IMR-90 (cell line): ENCODE data around the gene PIP5K1B. TPM values are rescaled to one million over a fixed set of nuclear protein-coding genes. Genes with fewer than 3 reads are reported as not detected.

Source experiments
- ATAC-seq: fragments of 200-7000 bp; cut with Tn5 transposase; 2 replicates; pipeline ENCODE4 v1.9.1; 2020; ENCODE audit warnings: low read depth, mild to moderate bottlenecking, moderate library complexity
- BruUV-seq: library from RNA; stranded (reverse); fragments of 400-500 nt; replicated peaks from 2 replicates; lab custom pipeline; 2021; lab: Mats Ljungman, UMichigan
- CTCF ChIA-PET: fragments of 300-600 bp; formaldehyde crosslinking; extraction: SDS; loops from one replicate; lab custom pipeline; 2021; ENCODE audit warnings: antibody characterized with exemption; lab: Yijun Ruan, JAX
- POLR2A ChIA-PET: fragments of 300-600 bp; sonication (Branson Sonifier 250); formaldehyde crosslinking; loops from one replicate; lab custom pipeline; 2022; ENCODE audit warnings: antibody characterized with exemption; ENCODE audit not compliant: unreplicated experiment; lab: Charles Lee
- DNase-seq: peaks from one replicate; pipeline ENCODE4 v3.0.0; 2013
- H2AFZ ChIP-seq: replicated peaks from 2 replicates; pipeline ENCODE3; 2013; ENCODE audit warnings: low read length, mild to moderate bottlenecking; ENCODE audit not compliant: poor library complexity
- H2AK5ac ChIP-seq: 2 replicates; pipeline ENCODE4 v1.6.1; 2013; ENCODE audit warnings: low read depth, low read length, inconsistent platforms
- H2AK9ac ChIP-seq: replicated peaks from 2 replicates; pipeline ENCODE3; 2013; ENCODE audit warnings: mild to moderate bottlenecking, low read depth, low read length, moderate library complexity; ENCODE audit not compliant: poor library complexity
- H2BK120ac ChIP-seq: 2 replicates; pipeline ENCODE4 v1.6.1; 2013; ENCODE audit warnings: low read depth, low read length, inconsistent platforms
- H2BK15ac ChIP-seq: 3 replicates; pipeline ENCODE4 v1.6.1; 2013; ENCODE audit warnings: low read depth, low read length, inconsistent platforms
- H2BK20ac ChIP-seq: 2 replicates; pipeline ENCODE4 v1.6.1; 2013; ENCODE audit warnings: low read depth, mild to moderate bottlenecking, inconsistent platforms, low read length, moderate library complexity
- H2BK5ac ChIP-seq: 2 replicates; pipeline ENCODE4 v1.6.1; 2013; ENCODE audit warnings: mild to moderate bottlenecking, low read depth, low read length, inconsistent platforms; ENCODE audit not compliant: poor library complexity, severe bottlenecking
- H3K14ac ChIP-seq: replicated peaks from 2 replicates; pipeline ENCODE4 v1.6.1; 2013; ENCODE audit warnings: low read depth, low read length, inconsistent platforms
- H3K18ac ChIP-seq: 2 replicates; pipeline ENCODE4 v1.6.1; 2013; ENCODE audit warnings: low read depth, low read length, control low read depth
- H3K23ac ChIP-seq: 2 replicates; pipeline ENCODE4 v1.6.1; 2013; ENCODE audit warnings: low read depth, low read length, inconsistent platforms
- H3K27ac ChIP-seq: 2 replicates; pipeline ENCODE4 v1.5.1; 2013; ENCODE audit warnings: mild to moderate bottlenecking, control low read depth, low read length; ENCODE audit not compliant: insufficient read depth
- H3K27me3 ChIP-seq: 2 replicates; pipeline ENCODE4 v1.6.1; 2013; ENCODE audit warnings: low read length; ENCODE audit not compliant: control insufficient read depth, insufficient read depth
- H3K36me3 ChIP-seq: 2 replicates; pipeline ENCODE4 v1.6.1; 2013; ENCODE audit warnings: low read length, mixed read lengths; ENCODE audit not compliant: control insufficient read depth, insufficient read depth
- H3K4ac ChIP-seq: 2 replicates; pipeline ENCODE4 v1.6.1; 2013; ENCODE audit warnings: low read depth, low read length, inconsistent platforms
- H3K4me1 ChIP-seq: 2 replicates; pipeline ENCODE4 v1.6.1; 2013; ENCODE audit warnings: low read length, mixed read lengths; ENCODE audit not compliant: control insufficient read depth, insufficient read depth
- H3K4me2 ChIP-seq: 2 replicates; pipeline ENCODE4 v1.6.1; 2013; ENCODE audit warnings: low read depth, mild to moderate bottlenecking, control low read depth, low read length, moderate library complexity
- H3K4me3 ChIP-seq: 2 replicates; pipeline ENCODE4 v1.5.1; 2013; ENCODE audit warnings: low read depth, mild to moderate bottlenecking, control low read depth, low read length, moderate library complexity; ENCODE audit not compliant: insufficient read depth
- H3K56ac ChIP-seq: 2 replicates; pipeline ENCODE4 v1.6.1; 2013; ENCODE audit warnings: low read length, inconsistent platforms; ENCODE audit not compliant: insufficient read depth; ENCODE audit errors: extremely low read depth
- H3K79me1 ChIP-seq, 2 experiments: 2 replicates each; pipeline ENCODE4 v1.6.1; 2013; ENCODE audit warnings: low read length in 2 of 2, inconsistent platforms in 1 of 2, low read depth in 1 of 2
- H3K9ac ChIP-seq: 2 replicates; pipeline ENCODE4 v1.6.1; 2013; ENCODE audit warnings: low read depth, low read length, control low read depth
- H3K9me1 ChIP-seq: 2 replicates; pipeline ENCODE4 v1.6.1; 2013; ENCODE audit warnings: low read length, inconsistent platforms; ENCODE audit not compliant: insufficient read depth
- H3K9me3 ChIP-seq: 2 replicates; pipeline ENCODE4 v1.6.1; 2013; ENCODE audit warnings: low read length; ENCODE audit not compliant: control insufficient read depth, insufficient read depth
- H4K20me1 ChIP-seq: 2 replicates; pipeline ENCODE4 v1.6.1; 2013; ENCODE audit warnings: low read length, inconsistent platforms; ENCODE audit not compliant: insufficient read depth
- H4K5ac ChIP-seq: 2 replicates; pipeline ENCODE4 v1.6.1; 2013; ENCODE audit warnings: mild to moderate bottlenecking, low read depth, low read length, control low read depth
- H4K8ac ChIP-seq, 2 experiments: 2 replicates each; pipeline ENCODE4 v1.6.1; 2013; ENCODE audit warnings: low read depth in 2 of 2, low read length in 2 of 2, control low read depth in 1 of 2, inconsistent platforms in 1 of 2
- H4K91ac ChIP-seq: 2 replicates; pipeline ENCODE4 v1.6.1; 2013; ENCODE audit warnings: low read depth, low read length, inconsistent platforms; ENCODE audit not compliant: insufficient read depth
- ELK1 ChIP-seq: fragments of 150-350 bp; IDR thresholded peaks from 2 replicates; pipeline ENCODE4 v1.6.1; 2016; ENCODE audit warnings: low read depth, mild to moderate bottlenecking, low read length, moderate library complexity, borderline replicate concordance
- MAFK ChIP-seq: IDR thresholded peaks from 2 replicates; pipeline ENCODE4 v1.6.1; 2012; ENCODE audit warnings: low read depth, low read length, improper control_type of control experiment
- MXI1 ChIP-seq: IDR thresholded peaks from 2 replicates; pipeline ENCODE4 v1.6.1; 2012; ENCODE audit warnings: low read depth, mild to moderate bottlenecking, low read length, moderate library complexity, borderline replicate concordance
- RFX5 ChIP-seq: IDR thresholded peaks from 2 replicates; pipeline ENCODE4 v1.8.0; 2012; ENCODE audit warnings: low read depth, mild to moderate bottlenecking, low read length, moderate library complexity
- WGBS, 2 experiments: methylation state at CpG; one replicate each; pipeline versions ENCODE4 v1.1.5 to v1.1.7; 2013; ENCODE audit warnings: missing lambda C conversion rate in 2 of 2; ENCODE audit not compliant: insufficient read length in 1 of 2; ENCODE audit errors: extremely low coverage in 2 of 2; 5-methylcytosine and 5-hydroxymethylcytosine counted together
- dilution Hi-C: fragments of 300-500 bp; cut with HindIII; formaldehyde crosslinking; loops from one replicate; pipeline ENCODE4 v1.14.3; 2018; ENCODE audit warnings: low sequenced_read_pairs; ENCODE audit not compliant: unreplicated experiment
- in situ Hi-C: fragments of 300-500 bp; cut with MboI; formaldehyde crosslinking; loops from 3 replicates; pipeline ENCODE4 v1.14.3; 2019; ENCODE audit warnings: low sequenced_read_pairs, inconsistent platforms, mixed read lengths
- intact Hi-C: fragments of 100-400 bp; cut with micrococcal nuclease; formaldehyde crosslinking; loops from 2 replicates; pipeline ENCODE4 v1.10.0; 2022
- polyA plus RNA-seq, 3 experiments: library from polyadenylated mRNA; depleted of rRNA; stranded (reverse); fragments of >200 nt; gene quantifications; 2 replicates each; pipeline ENCODE4 v1.2.3, GENCODE V29; 2012; ENCODE audit warnings: low replicate concordance in 1 of 3
- total RNA-seq: library from RNA; depleted of rRNA; stranded (reverse); fragments of >200 nt; gene quantifications from 2 replicates; pipeline ENCODE4 v1.2.3, GENCODE V29; 2012

Gene PIP5K1B
- total and polyA plus RNA-seq, 2 of the 4 experiments (the other 2 are of a cell fraction): not detected

- ChIA-PET CTCF (no interaction called here), POLR2A (no interaction called here)
- TF ChIP-seq MAFK: no peak
- TF ChIP-seq RFX5: no peak
- no peak for TF ChIP-seq MXI1
- TF ChIP-seq ELK1: no peak
- no peak overlapping the region for H4K91ac ChIP-seq
- intact Hi-C loops (no loop called here), in situ Hi-C loops (no loop called here), dilution Hi-C loops (no loop called here)
- no TSS peak for BruUV-seq
- ATAC-seq: no peak
- H4K20me1 ChIP-seq: no peaks in the 10 kb centered on the region
- H2BK20ac ChIP-seq: no peak overlapping the region
- no peak overlapping the region for H3K14ac ChIP-seq
- H4K8ac ChIP-seq: no peak overlapping the region
- WGBS, 2 experiments: no CpG with 5 or more reads among the region's 1 CpG
- H2AK9ac ChIP-seq: no peak overlapping the region
- no peak overlapping the region for H2BK120ac ChIP-seq
- no peaks in the 10 kb centered on the region for H3K36me3 ChIP-seq
- no peak overlapping the region for H3K27ac ChIP-seq
- H3K4me2 ChIP-seq: no peak overlapping the region
- H3K9me1 ChIP-seq: no peaks in the 10 kb centered on the region
- H3K4ac ChIP-seq: no peak overlapping the region
- no peaks in the 10 kb centered on the region for H3K79me1 ChIP-seq
- H3K9ac ChIP-seq: no peak overlapping the region
- H2AFZ ChIP-seq: no peak overlapping the region
- no peak for DNase-seq
- no peaks in the 10 kb centered on the region; the same call in 1 of the 2 replicates for H3K27me3 ChIP-seq
- no peak overlapping the region for H2BK5ac ChIP-seq
- no peak overlapping the region for H3K56ac ChIP-seq
- H3K23ac ChIP-seq: no peak overlapping the region
- no peak overlapping the region for H4K5ac ChIP-seq
- no peak overlapping the region for H2BK15ac ChIP-seq
- H3K4me3 ChIP-seq: no peak overlapping the region
- no peaks in the 10 kb centered on the region for H3K9me3 ChIP-seq
- H2AK5ac ChIP-seq: no peak overlapping the region
- H3K4me1 ChIP-seq: no peaks in the 10 kb centered on the region
- no peak overlapping the region for H3K18ac ChIP-seq
These were observed 39.4 kb downstream of the PIP5K1B start for GRCh38 chr9:68744426-68744825.
